HCEC 1CT (cell line): Measurements from ENCODE around the gene CACNG4.

Experiments used
- DNase-seq: peaks from one replicate; pipeline ENCODE4 v3.0.0-alpha.2; 2017

Gene CACNG4

GRCh38 chr17:66985338-66986237 is 21.1 kb downstream of the CACNG4 start:
- DNase-seq, result no peak

- DNase-seq, result no peak
These were observed 22.2 kb downstream of the CACNG4 start for GRCh38 chr17:66986659-66987058.

GRCh38 chr17:66987059-66987616 is 22.6 kb downstream of the CACNG4 start:
- no peak for DNase-seq

- no peak for DNase-seq
These were observed 23.7 kb downstream of the CACNG4 start for GRCh38 chr17:66988069-66988798.

GRCh38 chr17:66989076-66989475 is 24.6 kb downstream of the CACNG4 start:
- DNase-seq, result no peak

- no peak for DNase-seq
These were observed 25.1 kb downstream of the CACNG4 start for GRCh38 chr17:66989579-66989978.

GRCh38 chr17:66990047-66990446 is 25.5 kb downstream of the CACNG4 start:
- no peak for DNase-seq

GRCh38 chr17:66992911-66993442 is 28.5 kb downstream of the CACNG4 start:
- DNase-seq, result no peak

GRCh38 chr17:66994361-66994760 is 29.9 kb downstream of the CACNG4 start:
- DNase-seq, result no peak

- DNase-seq, result no peak
These were observed 30.5 kb downstream of the CACNG4 start for GRCh38 chr17:66994930-66995535.

- DNase-seq, result no peak
These were observed 31.4 kb downstream of the CACNG4 start for GRCh38 chr17:66995944-66996343.

- DNase-seq, result no peak
These were observed 32.4 kb downstream of the CACNG4 start for GRCh38 chr17:66996926-66997325.

GRCh38 chr17:67003231-67003630 is 38.7 kb downstream of the CACNG4 start:
- no peak for DNase-seq

- DNase-seq, result no peak
These were observed 39.7 kb downstream of the CACNG4 start for GRCh38 chr17:67004181-67004580.

GRCh38 chr17:67007266-67007665 is 42.8 kb downstream of the CACNG4 start:
- no peak for DNase-seq

- DNase-seq, result no peak
These were observed 43.6 kb downstream of the CACNG4 start for GRCh38 chr17:67008101-67008500.

GRCh38 chr17:67011527-67012175 is 47.1 kb downstream of the CACNG4 start:
- DNase-seq, result no peak

GRCh38 chr17:67013891-67014290 is 49.4 kb downstream of the CACNG4 start:
- no peak for DNase-seq

GRCh38 chr17:67015001-67015400 is 50.5 kb downstream of the CACNG4 start:
- no peak for DNase-seq

GRCh38 chr17:67016039-67016762 is 51.7 kb downstream of the CACNG4 start:
- DNase-seq, result no peak

- no peak for DNase-seq
These were observed 53.4 kb downstream of the CACNG4 start for GRCh38 chr17:67017910-67018309.
